Activated CD8-positive, alpha-beta memory T cell treated with anti-CD3 and anti-CD28 coated beads for 4 hours (primary cell): ENCODE data around the gene CLASP1.

ENCODE experiments used
- DNase-seq, 2 donors: peaks; one replicate each; pipeline ENCODE4 v3.0.0-alpha.2; 2020; ENCODE audit warnings: low read depth in 2 of 2

The CLASP1 gene

GRCh38 chr2:121427187-121427689 lies 222.0 kb downstream of the CLASP1 start:
- DNase-seq, result no peak

- no peak for DNase-seq
Measured at GRCh38 chr2:121420486-121420885, 228.8 kb downstream of the CLASP1 start.

GRCh38 chr2:121419081-121419699 lies 230.1 kb downstream of the CLASP1 start:
- DNase-seq, result no peak

- no peak for DNase-seq
Measured at GRCh38 chr2:121418494-121419058, 230.7 kb downstream of the CLASP1 start.

- DNase-seq, result no peak
Measured at GRCh38 chr2:121417826-121418225, 231.4 kb downstream of the CLASP1 start.

GRCh38 chr2:121415727-121416126 lies 233.5 kb downstream of the CLASP1 start:
- DNase-seq, result no peak

- DNase-seq, result no peak
Measured at GRCh38 chr2:121412349-121412748, 236.9 kb downstream of the CLASP1 start.

- no peak for DNase-seq
Measured at GRCh38 chr2:121409966-121410365, 239.3 kb downstream of the CLASP1 start.

GRCh38 chr2:121409388-121409787 lies 239.9 kb downstream of the CLASP1 start:
- no peak for DNase-seq

- no peak for DNase-seq
Measured at GRCh38 chr2:121408641-121409040, 240.6 kb downstream of the CLASP1 start.

GRCh38 chr2:121405233-121405632 lies 244.0 kb downstream of the CLASP1 start:
- no peak for DNase-seq

GRCh38 chr2:121400201-121400600 lies 249.1 kb downstream of the CLASP1 start:
- no peak for DNase-seq

GRCh38 chr2:121398853-121399252 lies 250.4 kb downstream of the CLASP1 start:
- DNase-seq, result no peak

GRCh38 chr2:121390082-121390692 lies 259.1 kb downstream of the CLASP1 start:
- no peak for DNase-seq

GRCh38 chr2:121388371-121388770 lies 260.9 kb downstream of the CLASP1 start:
- DNase-seq, result no peak

- DNase-seq, result no peak
Measured at GRCh38 chr2:121387591-121388325, 261.5 kb downstream of the CLASP1 start.

- DNase-seq, result no peak
Measured at GRCh38 chr2:121386707-121387106, 262.6 kb downstream of the CLASP1 start.

GRCh38 chr2:121386102-121386501 lies 263.2 kb downstream of the CLASP1 start:
- DNase-seq, result no peak

- DNase-seq, result no peak
Measured at GRCh38 chr2:121382744-121383143, 266.5 kb downstream of the CLASP1 start.

- no peak for DNase-seq
Measured at GRCh38 chr2:121377646-121378045, 271.6 kb downstream of the CLASP1 start.

- no peak for DNase-seq
Measured at GRCh38 chr2:121376535-121377250, 272.6 kb downstream of the CLASP1 start.

- DNase-seq, result no peak
Measured at GRCh38 chr2:121375621-121376159, 273.6 kb downstream of the CLASP1 start.
